Left lung (tissue), 10 donors: ENCODE data around the gene ZNF530. TPM values are rescaled to one million over a fixed set of nuclear protein-coding genes. Genes with fewer than 3 reads are reported as not detected.
A peak's percentile ranks its signal among the peaks of the same experiment; 100 is the strongest.

Experiments used
- ATAC-seq: fragments of 200-7000 bp; cut with Tn5 transposase; one replicate; pipeline ENCODE4 v1.9.1; 2020; ENCODE audit warnings: moderate library complexity
- DNase-seq, 4 donors: peaks; one replicate each; pipeline ENCODE4 v3.0.0-alpha.2; 2013 to 2020
- H3K27ac ChIP-seq, 2 donors: fragments of 200-600 bp; sonication (generic) in 1 of 2; one replicate each; pipeline versions ENCODE4 v1.5.0 to v1.8.0; 2020 to 2021
- H3K27me3 ChIP-seq, 2 donors: fragments of 200-600 bp; sonication (generic) in 1 of 2; one replicate each; pipeline versions ENCODE4 v1.5.0 to v1.8.0; 2020 to 2021
- H3K36me3 ChIP-seq, 2 donors: fragments of 200-600 bp; sonication (generic) in 1 of 2; one replicate each; pipeline versions ENCODE4 v1.5.0 to v1.8.0; 2020 to 2021
- H3K4me1 ChIP-seq, 2 donors: fragments of 200-600 bp; one replicate each; pipeline ENCODE4 v1.8.0; 2021
- H3K4me3 ChIP-seq, 2 donors: fragments of 200-600 bp; sonication (generic) in 1 of 2; one replicate each; pipeline versions ENCODE4 v1.5.0 to v1.8.0; 2020 to 2021; ENCODE audit warnings: mild to moderate bottlenecking in 1 of 2
- H3K9me3 ChIP-seq, 2 donors: fragments of 200-600 bp; sonication (generic) in 1 of 2; one replicate each; pipeline versions ENCODE4 v1.5.0 to v1.8.0; 2020 to 2021
- intact Hi-C, 2 donors: fragments of 100-400 bp; cut with DNase I; formaldehyde crosslinking; loops; one replicate each; pipeline versions ENCODE4 v1.11.2 to v1.14.2; 2022
- polyA plus RNA-seq, 6 donors: library from polyadenylated mRNA; unstranded; fragments of 120-200 nt; gene quantifications; one replicate each; pipeline ENCODE4 v1.2.1, GENCODE V29; 2013; ENCODE audit not compliant: insufficient read length in 6 of 6
- total RNA-seq, 2 donors: library from RNA; stranded (reverse); fragmentation: NEBNext Ultra II Directional; extraction: Animal tissue kit (Norgen Biotek cat#: 25700); gene quantifications; one replicate each; pipeline ENCODE4 v1.2.1, GENCODE V29; 2021
- TF ChIP-seq, protein P1 (sequence below), 2 donors: fragments of 200-600 bp; sonication (generic) in 1 of 2; IDR thresholded peaks; one replicate each; pipeline versions ENCODE4 v1.5.0 to v1.8.0; 2021; ENCODE audit warnings: antibody characterized with exemption in 2 of 2
- donor health status: DM: no; HTN: yes; CAD: no.
- donor health status: DM: no; HTN: no; CAD: no.

ZNF530 gene
- total and polyA plus RNA-seq, 8 donors: 2.3 to 7.6 (median 6.5) TPM

DNA sequence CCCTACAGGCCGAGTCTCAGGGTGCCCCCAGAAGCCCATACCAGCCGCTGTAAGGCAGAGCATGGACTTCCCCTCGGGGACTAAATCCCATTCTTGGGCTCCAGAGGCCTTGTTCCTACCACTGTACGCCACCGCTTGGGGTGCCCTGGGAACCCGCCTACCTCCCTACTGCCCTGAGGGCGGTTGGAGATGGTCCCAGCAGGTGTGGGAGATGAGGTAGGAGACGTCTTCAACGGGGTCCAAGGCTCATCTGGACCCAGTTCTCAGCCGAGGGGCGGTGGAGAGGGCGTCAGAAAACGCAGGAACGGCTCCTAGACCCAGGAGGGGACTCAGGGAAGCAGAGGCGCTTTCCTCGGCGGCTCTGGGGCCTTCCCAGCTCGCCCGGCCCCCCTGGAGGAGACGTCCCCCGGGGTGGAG, 16.6 kb upstream of the ZNF530 start:
- Histone ChIP-seq H3K9me3 (peaks cover 0 to 64% of the 10 kb centered on the region in 2 donors), H3K36me3 (peaks cover 0 to 11% of the 10 kb centered on the region in 2 donors), H3K4me1 (peaks cover 13 to 15% of the 10 kb centered on the region in 2 donors), H3K27me3 (no peaks in the 10 kb centered on the region), H3K27ac (no peak overlapping the region), H3K4me3 (peak overlapping the region; percentile 62 to 65)
- DNase-seq (no peak), ATAC-seq (no peak)
- TF ChIP-seq, protein P1, sequence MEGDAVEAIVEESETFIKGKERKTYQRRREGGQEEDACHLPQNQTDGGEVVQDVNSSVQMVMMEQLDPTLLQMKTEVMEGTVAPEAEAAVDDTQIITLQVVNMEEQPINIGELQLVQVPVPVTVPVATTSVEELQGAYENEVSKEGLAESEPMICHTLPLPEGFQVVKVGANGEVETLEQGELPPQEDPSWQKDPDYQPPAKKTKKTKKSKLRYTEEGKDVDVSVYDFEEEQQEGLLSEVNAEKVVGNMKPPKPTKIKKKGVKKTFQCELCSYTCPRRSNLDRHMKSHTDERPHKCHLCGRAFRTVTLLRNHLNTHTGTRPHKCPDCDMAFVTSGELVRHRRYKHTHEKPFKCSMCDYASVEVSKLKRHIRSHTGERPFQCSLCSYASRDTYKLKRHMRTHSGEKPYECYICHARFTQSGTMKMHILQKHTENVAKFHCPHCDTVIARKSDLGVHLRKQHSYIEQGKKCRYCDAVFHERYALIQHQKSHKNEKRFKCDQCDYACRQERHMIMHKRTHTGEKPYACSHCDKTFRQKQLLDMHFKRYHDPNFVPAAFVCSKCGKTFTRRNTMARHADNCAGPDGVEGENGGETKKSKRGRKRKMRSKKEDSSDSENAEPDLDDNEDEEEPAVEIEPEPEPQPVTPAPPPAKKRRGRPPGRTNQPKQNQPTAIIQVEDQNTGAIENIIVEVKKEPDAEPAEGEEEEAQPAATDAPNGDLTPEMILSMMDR (IDR thresholded peaks at IDR 0.05): no peak
- intact Hi-C loops: no loop called here

DNA sequence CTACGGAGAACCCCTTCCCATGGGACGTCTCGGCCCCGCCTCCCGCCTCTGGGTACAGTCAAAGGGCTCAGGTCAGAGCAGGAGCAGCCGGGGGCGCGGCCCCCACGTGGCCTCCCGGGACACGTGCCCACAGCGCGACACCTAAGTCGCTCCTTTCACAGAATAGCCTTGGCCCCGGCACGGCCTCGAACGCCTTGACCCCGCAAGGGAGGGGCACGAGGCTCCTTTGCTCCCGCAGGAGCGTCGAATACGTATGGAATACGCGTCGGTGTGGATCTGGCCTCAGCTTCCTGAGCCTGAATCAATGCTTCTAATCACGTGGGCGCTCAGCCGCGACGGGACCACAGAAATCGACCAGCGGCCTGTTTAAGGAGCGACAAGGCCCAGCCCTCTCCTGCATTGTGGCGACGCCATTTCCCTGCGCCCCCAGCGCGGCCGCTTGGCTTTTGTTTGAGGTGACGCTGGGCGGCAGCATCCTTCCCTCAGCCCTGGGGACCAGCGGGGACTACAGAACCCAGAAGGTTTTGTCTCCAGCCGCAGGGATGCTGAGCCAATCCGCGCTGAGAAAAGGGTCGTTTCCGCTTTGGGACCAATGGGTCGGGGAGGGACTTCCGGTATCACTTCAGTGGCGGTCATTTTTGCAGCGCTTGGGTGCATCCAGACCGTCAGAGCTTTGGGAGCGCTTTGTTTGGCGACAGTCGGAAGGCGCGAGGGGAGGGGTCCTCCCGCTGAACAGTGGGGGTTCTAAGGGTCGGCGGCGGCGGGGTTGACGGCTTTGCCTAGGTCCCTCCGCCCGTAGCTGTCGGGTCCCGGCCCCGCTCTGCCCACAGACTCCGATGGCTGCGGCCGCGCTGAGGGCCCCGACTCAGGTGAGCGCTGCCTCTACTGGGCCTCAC, 15.9 kb upstream of the ZNF530 start, which contains the start of gene ZIK1:
Gene ZIK1 (plus strand): TSS at position 625 of the 896 bp plus-strand sequence. CDS start 212 bp downstream, at position 837.
- peak; percentile 97 for ATAC-seq
- peaks cover 0 to 18% of the 10 kb centered on the region in 2 donors for H3K36me3 ChIP-seq
- H3K27ac ChIP-seq: peak within 1 kb of the TSS; percentile 16 to 48
- H3K27me3 ChIP-seq: no peaks in the 10 kb centered on the region
- H3K4me1 ChIP-seq: peaks cover 12 to 13% of the 10 kb centered on the region in 2 donors
- TF ChIP-seq, protein P1 (IDR thresholded peaks at IDR 0.05): no peak
- intact Hi-C loops: no loop called here
- H3K4me3 ChIP-seq: peak within 1 kb of the TSS; percentile 62 to 65
- H3K9me3 ChIP-seq: peaks cover 0 to 70% of the 10 kb centered on the region in 2 donors
- peak; percentile 90 to 96 (median 92) for DNase-seq

DNA sequence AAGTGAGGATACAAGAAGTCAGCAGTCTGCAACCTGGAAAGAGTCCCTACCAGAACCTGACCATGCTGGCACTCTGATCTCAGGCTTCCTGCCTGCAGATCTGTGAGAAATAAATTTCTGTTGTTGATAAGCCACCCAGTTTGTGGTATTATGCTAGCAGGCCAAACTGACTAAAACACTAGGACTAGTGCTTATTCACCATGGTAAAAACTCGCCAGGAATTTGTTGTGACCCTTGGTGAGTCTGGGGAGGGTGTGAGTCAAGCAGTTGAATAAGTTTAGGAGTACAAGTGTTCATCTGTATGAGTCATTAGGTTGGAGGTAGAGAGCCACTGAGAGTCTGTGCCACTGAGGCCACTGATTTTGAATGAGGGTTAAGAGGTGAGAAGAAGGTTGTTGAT, 12.2 kb upstream of the ZNF530 start:
- peaks cover 0 to 88% of the 10 kb centered on the region in 2 donors for H3K9me3 ChIP-seq
- intact Hi-C loops: no loop called here
- peaks cover 0 to 53% of the 10 kb centered on the region in 2 donors for H3K36me3 ChIP-seq
- H3K27me3 ChIP-seq: no peaks in the 10 kb centered on the region
- no peak for ATAC-seq
- H3K4me1 ChIP-seq: peaks cover 12 to 13% of the 10 kb centered on the region in 2 donors
- H3K4me3 ChIP-seq: no peak overlapping the region
- H3K27ac ChIP-seq: no peak overlapping the region
- no peak for DNase-seq
- TF ChIP-seq, protein P1 (IDR thresholded peaks at IDR 0.05): no peak

DNA sequence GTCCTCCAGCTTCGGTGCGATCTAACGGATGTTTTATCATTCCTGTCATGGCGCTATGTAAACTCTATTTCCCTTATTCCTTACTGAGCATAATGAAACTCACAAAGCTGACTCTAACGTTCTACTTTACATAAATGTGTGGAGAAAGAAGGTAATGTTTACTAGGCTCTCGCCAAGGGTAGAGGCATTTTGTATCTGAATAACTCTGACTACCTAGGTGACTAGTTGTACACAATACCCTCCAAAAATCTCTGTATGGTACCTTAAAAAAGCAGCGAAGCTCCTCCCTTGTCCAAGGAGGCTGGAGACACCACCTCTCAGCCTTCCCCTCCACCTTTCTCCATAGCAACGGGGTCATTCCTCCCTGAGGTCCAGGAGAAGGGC, 316 bp upstream of the ZNF530 start:
- ATAC-seq (no peak), DNase-seq (no peak)
- Histone ChIP-seq H3K27me3 (no peaks in the 10 kb centered on the region), H3K27ac (no peak overlapping the region), H3K9me3 (peaks cover 0 to 46% of the 10 kb centered on the region in 2 donors), H3K4me3 (peak overlapping the region; percentile 65 to 84), H3K36me3 (peaks cover 0 to 18% of the 10 kb centered on the region in 2 donors), H3K4me1 (peaks cover 0 to 13% of the 10 kb centered on the region in 2 donors)
- intact Hi-C loops: no loop called here
- TF ChIP-seq, protein P1 (IDR thresholded peaks at IDR 0.05): no peak

DNA sequence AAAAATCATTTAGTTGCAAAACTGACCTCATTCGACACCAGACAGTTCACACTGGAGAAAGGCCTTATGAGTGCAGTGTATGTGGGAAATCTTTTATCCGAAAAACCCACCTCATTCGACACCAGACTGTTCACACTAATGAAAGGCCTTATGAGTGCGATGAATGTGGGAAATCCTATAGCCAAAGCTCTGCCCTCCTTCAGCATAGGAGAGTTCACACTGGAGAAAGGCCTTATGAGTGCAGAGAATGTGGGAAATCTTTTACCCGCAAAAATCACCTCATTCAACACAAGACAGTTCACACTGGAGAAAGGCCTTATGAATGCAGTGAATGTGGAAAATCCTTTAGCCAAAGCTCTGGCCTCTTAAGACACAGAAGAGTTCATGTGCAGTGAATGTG, 7.2 kb downstream of the ZNF530 start:
- H3K4me3 ChIP-seq: no peak overlapping the region
- H3K36me3 ChIP-seq: peaks cover 0 to 56% of the 10 kb centered on the region in 2 donors
- H3K27ac ChIP-seq: no peak overlapping the region
- TF ChIP-seq, protein P1 (IDR thresholded peaks at IDR 0.05): no peak
- H3K9me3 ChIP-seq: peaks cover 0 to 96% of the 10 kb centered on the region in 2 donors
- ATAC-seq (no peak), DNase-seq (no peak)
- no peaks in the 10 kb centered on the region for H3K27me3 ChIP-seq
- no peaks in the 10 kb centered on the region for H3K4me1 ChIP-seq
- intact Hi-C loops: no loop called here
